SK-N-SH (cell line): ENCODE results near the gene TSSK2. TPM values are rescaled to one million over a fixed set of nuclear protein-coding genes. Genes with fewer than 3 reads are reported as not detected.

Experiments
- CTCF ChIA-PET: fragments of 300-600, 350-600 bp; formaldehyde crosslinking; extraction: SDS; loops from one replicate; lab custom pipeline; 2021; lab: Yijun Ruan, JAX
- POLR2A ChIA-PET: fragments of 350-600 bp; sonication (Branson Sonifier 250); formaldehyde crosslinking; extraction: SDS; loops from one replicate; lab custom pipeline; 2020; ENCODE audit warnings: antibody characterized with exemption, inconsistent platforms; lab: Yijun Ruan, JAX
- DNase-seq: peaks from one replicate; pipeline ENCODE4 v3.0.0; 2012
- H2AFZ ChIP-seq: fragments of 200-600 bp; sonication (generic); 2 replicates; pipeline ENCODE4 v1.8.1; 2016; ENCODE audit warnings: antibody characterized with exemption, mild to moderate bottlenecking, low read depth
- H3F3A ChIP-seq: fragments of 200-600 bp; sonication (generic); replicated peaks from 2 replicates; pipeline ENCODE3; 2016; ENCODE audit warnings: antibody characterized with exemption, mild to moderate bottlenecking; ENCODE audit not compliant: insufficient read depth
- H3K27ac ChIP-seq, 2 experiments: fragments of 200-500 bp in 1 of 2; fragments of 200-600 bp in 1 of 2; sonication (Bioruptor generic) in 1 of 2; sonication (generic), shearing (Covaris generic) in 1 of 2; 2 replicates each; pipeline versions ENCODE4 v1.5.1 to v1.6.1; 2014 to 2016; ENCODE audit warnings: low read depth in 2 of 2, inconsistent platforms in 1 of 2, low read length in 1 of 2, mild to moderate bottlenecking in 1 of 2, mixed read lengths in 1 of 2
- H3K27me3 ChIP-seq: fragments of 200-600 bp; sonication (generic), shearing (Covaris generic); 2 replicates; pipeline ENCODE4 v1.6.1; 2016; ENCODE audit warnings: mixed run types; ENCODE audit not compliant: insufficient read depth
- H3K36me3 ChIP-seq, 2 experiments: fragments of 200-500 bp in 1 of 2; fragments of 200-600 bp in 1 of 2; sonication (Bioruptor generic) in 1 of 2; sonication (generic) in 1 of 2; replicated peaks in 1 of 2; 2 replicates each; pipeline versions ENCODE3 to v1.5.1; 2014 to 2016; ENCODE audit warnings: low read length in 1 of 2, mild to moderate bottlenecking in 1 of 2; ENCODE audit not compliant: insufficient read depth in 2 of 2, control insufficient read depth in 1 of 2
- H3K4me1 ChIP-seq, 2 experiments: fragments of 200-500 bp in 1 of 2; fragments of 200-600 bp in 1 of 2; sonication (Bioruptor generic) in 1 of 2; sonication (generic), shearing (Covaris generic) in 1 of 2; 2 replicates each; pipeline versions ENCODE4 v1.5.1 to v1.6.1; 2014 to 2016; ENCODE audit warnings: low read depth in 1 of 2, low read length in 1 of 2, mixed run types in 1 of 2; ENCODE audit not compliant: insufficient read depth in 2 of 2, control insufficient read depth in 1 of 2
- H3K4me2 ChIP-seq: fragments of 200-600 bp; sonication (generic), shearing (Covaris generic); 2 replicates; pipeline ENCODE4 v1.6.1; 2017; ENCODE audit warnings: mixed run types
- H3K4me3 ChIP-seq, 2 experiments: fragments of 200-500 bp in 1 of 2; fragments of 200-600 bp in 1 of 2; sonication (Bioruptor generic) in 1 of 2; sonication (generic), shearing (Covaris generic) in 1 of 2; 2 replicates each; pipeline versions ENCODE4 v1.5.1 to v1.8.1; 2014 to 2016; ENCODE audit warnings: low read depth in 2 of 2, inconsistent platforms in 1 of 2, low read length in 1 of 2, mild to moderate bottlenecking in 1 of 2, mixed read lengths in 1 of 2, moderate library complexity in 1 of 2
- H3K79me2 ChIP-seq: fragments of 200-600 bp; sonication (generic); 2 replicates; pipeline ENCODE4 v1.8.1; 2017; ENCODE audit warnings: mild to moderate bottlenecking; ENCODE audit not compliant: insufficient read depth
- H3K9ac ChIP-seq: fragments of 200-600 bp; sonication (generic); 2 replicates; pipeline ENCODE4 v1.6.1; 2017; ENCODE audit warnings: mixed run types
- H3K9me2 ChIP-seq: fragments of 200-600 bp; sonication (generic); 2 replicates; pipeline ENCODE4 v1.6.1; 2017; ENCODE audit warnings: mixed run types
- H3K9me3 ChIP-seq: fragments of 200-600 bp; sonication (generic); 2 replicates; pipeline ENCODE4 v1.6.1; 2017; ENCODE audit warnings: mixed run types, mild to moderate bottlenecking, moderate library complexity
- H4K20me1 ChIP-seq: fragments of 200-600 bp; sonication (generic); 2 replicates; pipeline ENCODE4 v1.6.1; 2017; ENCODE audit warnings: mild to moderate bottlenecking, mixed run types; ENCODE audit not compliant: insufficient read depth
- EZH2phosphoT487 ChIP-seq: fragments of 200-600 bp; sonication (generic); IDR thresholded peaks from 2 replicates; pipeline ENCODE4 v1.6.1; 2017; ENCODE audit warnings: low read depth, mixed run types, mild to moderate bottlenecking, antibody characterized with exemption, moderate library complexity, borderline replicate concordance
- FOSL2 ChIP-seq: IDR thresholded peaks from 2 replicates; pipeline ENCODE4 v1.4.0; 2012; ENCODE audit warnings: low read depth, mild to moderate bottlenecking, moderate library complexity, borderline replicate concordance
- FOXJ3 ChIP-seq: sonication (generic); formaldehyde crosslinking; IDR thresholded peaks from 2 replicates; pipeline ENCODE4 v1.5.1; 2020; ENCODE audit warnings: mild to moderate bottlenecking, missing genetic modification reagents
- GABPA ChIP-seq: IDR thresholded peaks from 2 replicates; pipeline ENCODE4 v1.4.0; 2012; ENCODE audit warnings: low read depth, mild to moderate bottlenecking
- GATA2 ChIP-seq: sonication (generic); formaldehyde crosslinking; IDR thresholded peaks from 2 replicates; pipeline ENCODE4 v1.5.0; 2020; ENCODE audit warnings: mild to moderate bottlenecking, missing genetic modification reagents
- RCOR1 ChIP-seq: fragments of 150-350 bp; IDR thresholded peaks from 2 replicates; pipeline ENCODE4 v1.6.1; 2017; ENCODE audit warnings: antibody characterized with exemption, low read length
- RFX5 ChIP-seq: IDR thresholded peaks from 2 replicates; pipeline ENCODE4 v1.6.1; 2012; ENCODE audit warnings: mild to moderate bottlenecking, improper control_type of control experiment, low read length
- TAF1 ChIP-seq: IDR thresholded peaks from 2 replicates; pipeline ENCODE4 v1.6.1; 2012; ENCODE audit warnings: low read depth, mild to moderate bottlenecking, low read length, moderate library complexity, borderline replicate concordance
- TCF12 ChIP-seq: IDR thresholded peaks from 2 replicates; pipeline ENCODE4 v1.4.0; 2012
- WGBS: methylation state at CpG from one replicate; pipeline ENCODE4 v1.1.6; 2017; ENCODE audit warnings: low lambda C conversion rate; 5-methylcytosine and 5-hydroxymethylcytosine counted together
- polyA plus RNA-seq, 3 experiments: library from polyadenylated mRNA; depleted of rRNA; stranded (reverse); fragments of >200 nt; gene quantifications; 2 replicates each; pipeline ENCODE4 v1.2.3, GENCODE V29; 2012
- TF ChIP-seq, protein P1 (sequence below): IDR thresholded peaks from 2 replicates; pipeline ENCODE4 v1.4.0; 2012; ENCODE audit warnings: low read depth, borderline replicate concordance
- TF ChIP-seq, protein P2 (sequence below): IDR thresholded peaks from 2 replicates; pipeline ENCODE4 v1.4.0; 2012; ENCODE audit warnings: low read depth

Gene TSSK2
- polyA plus RNA-seq, 1 of the 3 experiments (the other 2 are of a cell fraction) = not detected

DNA sequence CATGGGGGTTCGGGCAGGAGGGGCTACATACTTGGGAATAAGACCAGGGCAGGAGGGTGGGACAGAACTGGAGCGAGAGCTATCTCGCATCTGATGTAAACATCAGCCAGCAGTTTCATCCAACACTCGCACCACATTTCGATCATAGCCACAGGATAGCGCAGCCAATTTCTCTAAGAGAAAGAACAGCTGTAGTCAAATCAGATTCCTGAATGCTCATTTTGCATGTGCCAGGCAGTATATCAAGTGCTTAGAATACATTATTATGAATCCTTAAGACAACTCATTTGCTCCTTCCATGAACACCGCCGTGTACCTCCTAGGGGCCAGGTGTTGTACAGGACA is 23.4 kb upstream of the TSSK2 start:
- no peak overlapping the region for H3K27ac ChIP-seq
- H3K36me3 ChIP-seq = no peaks in the 10 kb centered on the region
- peaks cover 91% of the 10 kb centered on the region for H3K79me2 ChIP-seq
- H3K4me2 ChIP-seq = no peak overlapping the region
- no peak for DNase-seq
- no peaks in the 10 kb centered on the region for H3K27me3 ChIP-seq
- H4K20me1 ChIP-seq = peaks cover 87% of the 10 kb centered on the region
- no peaks in the 10 kb centered on the region for H3K9me2 ChIP-seq
- 94% methylated on average over 8 of the region's 8 CpGs for WGBS
- peaks cover 8 to 10% of the 10 kb centered on the region in 2 experiments; a peak in 2 of 4 replicates for H3K4me1 ChIP-seq
- TF ChIP-seq RCOR1 = no peak
- ChIA-PET CTCF (interaction anchor here (2.2 to 4.7 kb wide), 3 partner anchors 8 to 14 kb away, joined by 6 to 14 read pairs (median 9); partner anchors contain the start of gene DGCR2), POLR2A (interaction anchor here (1.0 kb wide), 1 partner anchor 15 kb away, joined by 5 read pairs; the partner anchor contains the start of gene DGCR2)
- no peak overlapping the region for H2AFZ ChIP-seq
- H3K9ac ChIP-seq = no peak overlapping the region
- no peak overlapping the region for H3K4me3 ChIP-seq
- H3K9me3 ChIP-seq = no peaks in the 10 kb centered on the region
- H3F3A ChIP-seq = no peaks in the 10 kb centered on the region

DNA sequence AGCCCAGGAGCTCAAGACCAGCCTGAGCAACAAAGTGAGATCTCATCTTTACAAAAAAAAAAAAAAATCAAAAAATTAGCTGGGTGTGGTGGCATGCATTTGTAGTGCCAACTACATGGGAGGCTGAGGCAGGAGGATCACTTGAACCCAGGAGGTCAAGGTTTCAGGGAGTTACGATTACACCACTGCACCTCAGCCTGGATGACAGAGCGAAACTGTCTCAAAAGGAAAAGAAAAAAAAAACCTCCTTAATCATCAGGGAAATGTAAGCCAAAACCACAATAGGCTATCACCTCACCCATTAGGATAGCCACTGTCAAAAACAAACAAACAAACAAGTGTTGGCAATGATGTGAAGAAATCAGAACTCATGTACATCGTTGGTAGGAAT is 22.3 kb upstream of the TSSK2 start:
- CTCF ChIA-PET = interaction anchor here (4.7 kb wide), 1 partner anchor 9 kb away, joined by 14 read pairs; no protein-coding TSS in a partner anchor
- H4K20me1 ChIP-seq = peaks cover 96% of the 10 kb centered on the region
- H3K27me3 ChIP-seq = no peaks in the 10 kb centered on the region
- H3K9me2 ChIP-seq = no peaks in the 10 kb centered on the region
- POLR2A ChIA-PET = interaction anchor here (1.0 kb wide), 1 partner anchor 13 kb away, joined by 5 read pairs; the partner anchor contains the start of gene DGCR2
- no peak overlapping the region for H2AFZ ChIP-seq
- H3K79me2 ChIP-seq = peaks cover 97% of the 10 kb centered on the region
- no peak overlapping the region for H3K4me3 ChIP-seq
- TF ChIP-seq, protein P1, sequence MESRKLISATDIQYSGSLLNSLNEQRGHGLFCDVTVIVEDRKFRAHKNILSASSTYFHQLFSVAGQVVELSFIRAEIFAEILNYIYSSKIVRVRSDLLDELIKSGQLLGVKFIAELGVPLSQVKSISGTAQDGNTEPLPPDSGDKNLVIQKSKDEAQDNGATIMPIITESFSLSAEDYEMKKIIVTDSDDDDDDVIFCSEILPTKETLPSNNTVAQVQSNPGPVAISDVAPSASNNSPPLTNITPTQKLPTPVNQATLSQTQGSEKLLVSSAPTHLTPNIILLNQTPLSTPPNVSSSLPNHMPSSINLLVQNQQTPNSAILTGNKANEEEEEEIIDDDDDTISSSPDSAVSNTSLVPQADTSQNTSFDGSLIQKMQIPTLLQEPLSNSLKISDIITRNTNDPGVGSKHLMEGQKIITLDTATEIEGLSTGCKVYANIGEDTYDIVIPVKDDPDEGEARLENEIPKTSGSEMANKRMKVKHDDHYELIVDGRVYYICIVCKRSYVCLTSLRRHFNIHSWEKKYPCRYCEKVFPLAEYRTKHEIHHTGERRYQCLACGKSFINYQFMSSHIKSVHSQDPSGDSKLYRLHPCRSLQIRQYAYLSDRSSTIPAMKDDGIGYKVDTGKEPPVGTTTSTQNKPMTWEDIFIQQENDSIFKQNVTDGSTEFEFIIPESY = no peak
- TF ChIP-seq, protein P2, sequence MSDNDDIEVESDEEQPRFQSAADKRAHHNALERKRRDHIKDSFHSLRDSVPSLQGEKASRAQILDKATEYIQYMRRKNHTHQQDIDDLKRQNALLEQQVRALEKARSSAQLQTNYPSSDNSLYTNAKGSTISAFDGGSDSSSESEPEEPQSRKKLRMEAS = no peak
- TF ChIP-seq GABPA (no peak), RFX5 (no peak), FOXJ3 (CRISPR knock-in tag) (no peak), TAF1 (no peak), GATA2 (CRISPR knock-in tag) (no peak), FOSL2 (no peak), TCF12 (no peak), EZH2phosphoT487 (no peak)
- no peak overlapping the region for H3K9ac ChIP-seq
- H3F3A ChIP-seq = no peaks in the 10 kb centered on the region
- no peaks in the 10 kb centered on the region for H3K9me3 ChIP-seq
- no peak overlapping the region for H3K27ac ChIP-seq
- peaks cover 8 to 10% of the 10 kb centered on the region in 2 experiments; a peak in 2 of 4 replicates for H3K4me1 ChIP-seq
- H3K4me2 ChIP-seq = no peak overlapping the region
- DNase-seq = no peak
- no peaks in the 10 kb centered on the region for H3K36me3 ChIP-seq
- WGBS = 93% methylated on average over 3 of the region's 3 CpGs
